GM12874 (cell line): ENCODE results near the gene TTC31.

Experiments used
- TF ChIP-seq, protein P1 (sequence below): IDR thresholded peaks from 2 replicates; pipeline ENCODE4 v1.5.1; 2011; ENCODE audit warnings: low read depth, mild to moderate bottlenecking, control low read depth, low read length, moderate library complexity; ENCODE audit not compliant: insufficient read depth

TTC31 gene

DNA sequence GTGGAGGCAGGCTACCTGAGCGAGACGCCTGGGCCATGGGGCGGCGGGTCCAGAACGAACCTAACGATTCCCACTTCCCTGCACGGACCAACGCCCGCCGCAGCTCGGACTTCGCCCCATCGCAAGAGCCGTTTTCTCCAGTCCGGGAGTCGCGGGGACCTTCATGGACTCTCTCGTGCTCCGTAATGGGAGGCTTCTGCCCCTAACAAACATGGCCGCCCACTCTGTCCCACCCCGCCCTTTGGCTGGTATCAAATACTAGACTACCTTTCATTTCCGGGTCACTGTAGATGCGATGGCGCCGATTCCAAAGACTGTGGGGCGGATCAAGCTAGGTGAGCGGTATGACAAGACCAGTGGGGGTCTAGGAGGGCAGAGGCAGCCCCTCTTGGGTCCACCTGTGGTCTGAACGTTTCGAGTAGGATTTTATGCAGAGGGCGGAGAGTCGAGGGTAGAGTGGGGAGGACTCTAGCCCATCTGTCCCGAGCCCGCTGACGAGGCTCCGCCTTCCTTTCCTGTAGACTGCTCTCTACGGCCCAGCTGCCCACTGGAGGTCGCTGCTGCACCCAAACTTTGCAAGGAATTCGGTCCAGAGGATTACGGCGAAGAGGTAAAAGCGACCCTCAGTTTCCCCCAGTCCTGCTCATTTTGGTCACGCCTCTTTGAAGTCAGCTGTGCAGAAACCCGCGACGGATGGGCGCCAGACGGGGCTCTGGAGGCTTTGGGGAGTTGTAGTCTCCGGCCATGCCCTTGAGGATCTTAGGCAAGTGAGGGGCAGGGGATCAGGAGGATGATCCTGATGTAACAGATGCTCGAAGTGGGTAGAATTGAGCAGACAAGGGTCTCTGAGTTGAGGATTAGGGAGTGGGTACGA is at the start of gene TTC31, which contains the start of gene CCDC142:
Gene TTC31 (plus strand): TSS at position 281 of the 874 bp plus-strand sequence. CDS start 15 bp downstream, at position 296.
Gene CCDC142 (minus strand): TSS at position 198 of the 874 bp plus-strand sequence. CDS start 161 bp downstream, at position 37.
- TF ChIP-seq, protein P1, sequence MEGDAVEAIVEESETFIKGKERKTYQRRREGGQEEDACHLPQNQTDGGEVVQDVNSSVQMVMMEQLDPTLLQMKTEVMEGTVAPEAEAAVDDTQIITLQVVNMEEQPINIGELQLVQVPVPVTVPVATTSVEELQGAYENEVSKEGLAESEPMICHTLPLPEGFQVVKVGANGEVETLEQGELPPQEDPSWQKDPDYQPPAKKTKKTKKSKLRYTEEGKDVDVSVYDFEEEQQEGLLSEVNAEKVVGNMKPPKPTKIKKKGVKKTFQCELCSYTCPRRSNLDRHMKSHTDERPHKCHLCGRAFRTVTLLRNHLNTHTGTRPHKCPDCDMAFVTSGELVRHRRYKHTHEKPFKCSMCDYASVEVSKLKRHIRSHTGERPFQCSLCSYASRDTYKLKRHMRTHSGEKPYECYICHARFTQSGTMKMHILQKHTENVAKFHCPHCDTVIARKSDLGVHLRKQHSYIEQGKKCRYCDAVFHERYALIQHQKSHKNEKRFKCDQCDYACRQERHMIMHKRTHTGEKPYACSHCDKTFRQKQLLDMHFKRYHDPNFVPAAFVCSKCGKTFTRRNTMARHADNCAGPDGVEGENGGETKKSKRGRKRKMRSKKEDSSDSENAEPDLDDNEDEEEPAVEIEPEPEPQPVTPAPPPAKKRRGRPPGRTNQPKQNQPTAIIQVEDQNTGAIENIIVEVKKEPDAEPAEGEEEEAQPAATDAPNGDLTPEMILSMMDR, result peak; percentile 91

- TF ChIP-seq, protein P1, result no peak
These were observed 46.6 kb upstream of the TTC31 start for GRCh38 chr2:74436111-74436805.

DNA sequence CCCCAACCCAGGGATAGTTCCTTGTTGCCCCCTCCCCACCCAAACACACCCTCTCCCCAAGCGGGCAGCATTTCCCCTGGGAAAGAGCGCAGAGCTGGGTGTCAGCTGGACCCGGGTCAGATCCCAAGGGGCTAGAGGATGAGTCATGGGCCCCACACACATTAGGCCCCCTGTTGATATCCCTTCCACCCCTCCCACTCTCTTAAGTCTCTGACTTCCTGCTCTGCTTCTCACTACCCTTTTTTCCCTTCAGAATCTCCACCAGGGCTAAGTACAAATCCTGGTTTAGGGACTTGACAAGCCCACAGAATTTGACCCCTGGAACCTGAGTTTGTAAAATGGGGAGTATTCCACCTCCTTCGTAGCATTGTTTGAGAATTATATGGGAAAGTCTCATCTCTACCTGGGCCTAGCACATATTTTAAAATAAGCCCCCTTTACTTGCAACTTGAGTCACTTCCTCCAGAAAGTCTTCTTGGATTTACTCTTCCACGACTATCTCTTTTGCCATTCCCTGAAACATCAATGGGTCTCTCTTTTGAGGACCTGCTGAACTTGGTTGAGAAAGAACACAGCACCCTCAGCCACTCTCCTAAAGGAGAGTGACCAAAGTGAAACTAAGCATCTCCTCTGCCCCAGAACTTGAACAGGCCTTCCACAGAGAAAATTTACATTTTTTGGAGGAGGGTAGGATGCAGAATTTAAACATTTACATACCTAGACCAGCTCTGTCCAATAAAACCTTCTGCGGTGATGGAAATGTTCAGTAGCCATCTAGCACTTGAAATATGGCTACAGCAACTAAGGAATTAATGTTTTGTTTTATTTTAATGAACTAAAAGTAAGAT is 45.8 kb upstream of the TTC31 start:
- TF ChIP-seq, protein P1, result no peak

- TF ChIP-seq, protein P1, result no peak
These were observed 44.6 kb upstream of the TTC31 start for GRCh38 chr2:74438248-74438647.

GRCh38 chr2:74439373-74439772 is 43.5 kb upstream of the TTC31 start:
- TF ChIP-seq, protein P1, result no peak

- TF ChIP-seq, protein P1, result no peak
These were observed 43.0 kb upstream of the TTC31 start for GRCh38 chr2:74439803-74440377.
